BLaER1 (cell line): ENCODE data around the gene MAGEB5.
"Not testable (repeated sequence)": the region's sequence is repeated elsewhere in the genome, so short reads cannot be mapped to it uniquely, and the experiment has no call there.

ENCODE experiments used
- H3K27ac ChIP-seq: shearing (Covaris generic); formaldehyde crosslinking; 2 replicates; pipeline ENCODE4 v1.8.1; 2022
- H3K27me3 ChIP-seq: shearing (Covaris generic); formaldehyde crosslinking; 2 replicates; pipeline ENCODE4 v1.8.1; 2022
- H3K36me3 ChIP-seq: shearing (Covaris generic); formaldehyde crosslinking; 2 replicates; pipeline ENCODE4 v1.8.1; 2022
- H3K4me1 ChIP-seq: shearing (Covaris generic); formaldehyde crosslinking; 2 replicates; pipeline ENCODE4 v1.8.1; 2022
- H3K4me2 ChIP-seq: shearing (Covaris generic); formaldehyde crosslinking; 2 replicates; pipeline ENCODE4 v1.8.1; 2022
- H3K4me3 ChIP-seq: shearing (Covaris generic); formaldehyde crosslinking; 2 replicates; pipeline ENCODE4 v1.8.1; 2022
- H3K9ac ChIP-seq: shearing (Covaris generic); formaldehyde crosslinking; 2 replicates; pipeline ENCODE4 v1.8.1; 2022
- H3K9me3 ChIP-seq: shearing (Covaris generic); formaldehyde crosslinking; 2 replicates; pipeline ENCODE4 v1.8.1; 2022
- H4K20me1 ChIP-seq: shearing (Covaris generic); formaldehyde crosslinking; 2 replicates; pipeline ENCODE4 v1.8.1; 2022
- Cebpa-rat ChIP-seq: shearing (Covaris generic); IDR thresholded peaks from 2 replicates; pipeline ENCODE4 v1.8.1; 2022

The MAGEB5 gene

GRCh38 chrX:26215869-26216268, at the start of gene MAGEB5:
Gene MAGEB5, plus strand, starts transcription at chrX:26216169. Its CDS starts 1,133 bp downstream, at chrX:26217302.
- H3K4me3 ChIP-seq: no peak within 1 kb of the TSS
- no peak for TF ChIP-seq Cebpa-rat
- H3K27ac ChIP-seq: no peak within 1 kb of the TSS
- peaks cover 91% of the 10 kb centered on the region for H3K27me3 ChIP-seq
- H3K4me2 ChIP-seq: no peak within 1 kb of the TSS
- H3K9me3 ChIP-seq: no peaks in the 10 kb centered on the region
- H3K9ac ChIP-seq: no peak within 1 kb of the TSS
- no peaks in the 10 kb centered on the region for H3K36me3 ChIP-seq
- H3K4me1 ChIP-seq: no peaks in the 10 kb centered on the region
- 0 out of 2 replicates have a peak, but pooled peaks cover 9% of the 10 kb centered on the region for H4K20me1 ChIP-seq

DNA sequence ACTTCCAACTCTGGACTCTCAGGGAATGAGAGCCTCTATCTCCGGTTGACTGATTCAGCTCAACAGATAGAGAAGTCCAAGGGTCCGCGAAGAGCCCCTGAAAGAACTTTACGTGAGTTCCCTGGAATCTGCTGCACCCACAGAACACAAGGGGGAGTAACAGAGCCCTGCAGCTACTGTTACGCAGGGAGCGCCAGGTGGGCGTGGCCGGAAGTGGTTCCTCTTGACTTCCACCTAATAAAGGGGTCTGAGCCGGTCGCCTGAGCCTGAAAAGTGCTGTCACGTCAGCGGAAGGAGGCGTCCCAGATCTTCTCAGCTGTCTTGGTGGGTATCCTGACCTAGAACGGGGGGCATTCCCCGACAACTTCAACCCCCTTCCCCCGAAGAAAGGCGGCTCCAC, 23.8 kb upstream of the MAGEB5 start, which contains the start of gene MAGEB6:
Gene MAGEB6 (plus strand): TSS at position 237 of the 400 bp plus-strand sequence. CDS start 1,407 bp downstream, outside the sequence.
- no peak within 1 kb of the TSS for H3K4me3 ChIP-seq
- no peak within 1 kb of the TSS for H3K4me2 ChIP-seq
- H4K20me1 ChIP-seq: no peaks in the 10 kb centered on the region
- no peak within 1 kb of the TSS for H3K9ac ChIP-seq
- no peak for TF ChIP-seq Cebpa-rat
- no peak within 1 kb of the TSS for H3K27ac ChIP-seq
- H3K36me3 ChIP-seq: no peaks in the 10 kb centered on the region
- no peaks in the 10 kb centered on the region for H3K4me1 ChIP-seq
- no peaks in the 10 kb centered on the region for H3K9me3 ChIP-seq
- H3K27me3 ChIP-seq: peaks cover 56% of the 10 kb centered on the region

GRCh38 chrX:26203561-26203960, 12.4 kb upstream of the MAGEB5 start:
- peaks cover 7% of the 10 kb centered on the region; the same call in 1 of the 2 replicates for H3K9me3 ChIP-seq
- no peaks in the 10 kb centered on the region for H3K4me1 ChIP-seq
- H3K36me3 ChIP-seq: no peaks in the 10 kb centered on the region
- H3K27me3 ChIP-seq: peaks cover 79% of the 10 kb centered on the region
- TF ChIP-seq Cebpa-rat: no peak
- H3K9ac ChIP-seq: no peak overlapping the region
- no peak overlapping the region for H3K4me3 ChIP-seq
- no peak overlapping the region for H3K4me2 ChIP-seq
- H3K27ac ChIP-seq: no peak overlapping the region
- H4K20me1 ChIP-seq: no peaks in the 10 kb centered on the region

- not testable (repeated sequence) for H3K4me3 ChIP-seq, H3K4me1 ChIP-seq, H4K20me1 ChIP-seq, H3K4me2 ChIP-seq, H3K9ac ChIP-seq, H3K36me3 ChIP-seq, H3K27ac ChIP-seq, H3K9me3 ChIP-seq
- H3K27me3 ChIP-seq: peaks cover 79% of the 10 kb centered on the region
Observed at GRCh38 chrX:26204717-26205116, 11.3 kb upstream of the MAGEB5 start.

DNA sequence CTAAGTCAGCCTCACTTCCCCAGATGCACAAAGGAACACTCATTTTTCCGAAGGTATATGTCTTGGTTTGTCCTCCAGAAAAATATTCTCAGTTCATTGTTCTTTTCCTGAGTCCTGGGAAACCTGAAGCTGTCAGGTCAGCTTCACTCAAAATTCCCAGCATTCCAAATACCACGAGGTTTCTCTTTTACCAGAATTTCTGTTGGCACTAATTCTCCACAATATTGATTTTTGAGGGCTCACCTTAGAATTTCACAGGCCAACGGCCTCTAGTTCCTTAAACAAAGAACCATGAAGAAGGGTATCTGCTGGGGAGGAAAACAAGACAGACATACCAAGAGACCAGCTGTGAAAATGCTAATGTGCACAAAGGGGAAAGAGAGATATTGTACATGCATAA, 8.0 kb upstream of the MAGEB5 start:
- TF ChIP-seq Cebpa-rat: no peak
- H3K27me3 ChIP-seq: peaks cover 73% of the 10 kb centered on the region
- H3K9ac ChIP-seq: no peak overlapping the region
- no peak overlapping the region for H3K27ac ChIP-seq
- H3K4me2 ChIP-seq: no peak overlapping the region
- H3K9me3 ChIP-seq: peaks cover 7% of the 10 kb centered on the region; the same call in 1 of the 2 replicates
- no peaks in the 10 kb centered on the region for H3K4me1 ChIP-seq
- no peaks in the 10 kb centered on the region for H3K36me3 ChIP-seq
- no peak overlapping the region for H3K4me3 ChIP-seq
- H4K20me1 ChIP-seq: no peaks in the 10 kb centered on the region

DNA sequence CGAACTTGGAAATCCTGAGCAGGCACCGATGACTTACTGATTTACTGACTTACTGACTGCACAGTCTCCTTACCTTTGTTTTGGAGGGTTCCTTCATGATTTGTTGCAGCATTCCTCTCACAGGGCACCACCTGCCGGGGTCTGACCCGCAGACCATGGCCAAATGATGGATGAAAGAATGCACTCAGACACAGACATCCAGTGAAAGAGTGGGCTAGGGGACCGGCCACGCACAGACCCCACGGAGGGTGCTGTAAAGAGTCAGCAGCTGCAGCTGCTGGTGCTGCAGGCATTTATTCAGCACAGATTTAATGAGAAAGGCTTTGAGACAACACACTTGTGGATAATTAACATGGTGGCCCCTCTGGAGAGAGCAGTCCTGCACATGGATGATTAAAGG, 3.4 kb downstream of the MAGEB5 start:
- H3K36me3 ChIP-seq: no peaks in the 10 kb centered on the region
- no peaks in the 10 kb centered on the region for H3K9me3 ChIP-seq
- H3K9ac ChIP-seq: no peak overlapping the region
- 0 out of 2 replicates have a peak, but pooled peaks cover 9% of the 10 kb centered on the region for H4K20me1 ChIP-seq
- H3K27ac ChIP-seq: no peak overlapping the region
- peaks cover 98% of the 10 kb centered on the region for H3K27me3 ChIP-seq
- no peaks in the 10 kb centered on the region for H3K4me1 ChIP-seq
- no peak overlapping the region for H3K4me3 ChIP-seq
- H3K4me2 ChIP-seq: no peak overlapping the region
- no peak for TF ChIP-seq Cebpa-rat

DNA sequence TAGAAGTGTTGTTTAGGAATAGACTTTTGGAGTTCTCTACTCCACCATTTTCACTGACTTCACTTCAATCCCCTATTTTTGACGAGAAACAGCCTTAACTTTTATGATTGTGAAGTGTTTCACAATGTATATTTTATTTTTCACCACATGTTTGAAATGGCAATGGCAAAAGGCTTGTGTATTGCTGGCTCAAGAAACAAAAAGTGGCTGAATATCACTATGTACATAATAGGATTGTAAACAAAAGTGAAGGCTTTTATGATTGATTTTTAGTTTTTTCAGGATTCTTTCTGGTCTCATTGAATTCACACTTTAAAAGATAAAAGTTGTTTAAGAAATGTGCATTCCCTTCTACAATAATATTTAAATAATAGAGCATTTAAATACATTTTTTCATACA, 18.2 kb downstream of the MAGEB5 start:
- TF ChIP-seq Cebpa-rat: no peak
- H3K36me3 ChIP-seq: no peaks in the 10 kb centered on the region

DNA sequence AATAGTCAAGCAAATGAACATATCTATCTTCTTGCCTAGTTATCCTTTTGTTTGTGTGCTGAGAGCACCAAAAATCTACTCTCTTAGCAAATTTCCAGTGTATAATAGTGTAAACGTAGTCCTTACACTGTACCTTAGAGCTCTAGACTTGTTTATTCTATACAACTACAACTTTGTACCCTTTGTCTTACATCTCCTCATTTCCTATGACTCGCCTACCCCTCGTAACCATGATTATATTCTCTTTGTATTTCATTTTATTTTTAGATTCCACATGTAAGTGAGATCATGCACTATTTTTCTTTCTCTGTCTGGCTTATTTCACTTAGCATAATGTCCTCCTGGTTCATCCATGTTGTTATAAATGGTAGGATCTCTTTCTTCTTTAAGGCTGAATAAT, 37.6 kb downstream of the MAGEB5 start:
- Histone ChIP-seq H3K9ac (no peak overlapping the region), H3K27me3 (peaks cover 80% of the 10 kb centered on the region), H3K9me3 (no peaks in the 10 kb centered on the region), H3K4me1 (no peaks in the 10 kb centered on the region), H3K36me3 (no peaks in the 10 kb centered on the region), H3K4me3 (no peak overlapping the region), H3K27ac (no peak overlapping the region), H4K20me1 (peaks cover 5% of the 10 kb centered on the region; the same call in 1 of the 2 replicates), H3K4me2 (no peak overlapping the region)
- TF ChIP-seq Cebpa-rat: no peak

More for the DNA sequence above, 18.2 kb downstream of the MAGEB5 start:
- Histone ChIP-seq H3K4me1 (no peaks in the 10 kb centered on the region), H3K9ac (no peak overlapping the region), H3K9me3 (peaks cover 11% of the 10 kb centered on the region), H3K27me3 (peaks cover 67% of the 10 kb centered on the region), H3K4me2 (no peak overlapping the region), H3K4me3 (no peak overlapping the region), H4K20me1 (peaks cover 11% of the 10 kb centered on the region; the same call in 1 of the 2 replicates), H3K27ac (no peak overlapping the region)

- H3K27ac ChIP-seq: no peak overlapping the region
- H3K4me3 ChIP-seq: no peak overlapping the region
- H3K36me3 ChIP-seq: no peaks in the 10 kb centered on the region
- peaks cover 5% of the 10 kb centered on the region; the same call in 1 of the 2 replicates for H4K20me1 ChIP-seq
- H3K4me1 ChIP-seq: no peaks in the 10 kb centered on the region
- no peaks in the 10 kb centered on the region for H3K9me3 ChIP-seq
- H3K9ac ChIP-seq: no peak overlapping the region
- TF ChIP-seq Cebpa-rat: no peak
- H3K27me3 ChIP-seq: peaks cover 81% of the 10 kb centered on the region
- H3K4me2 ChIP-seq: no peak overlapping the region
Observed at GRCh38 chrX:26254436-26254835, 38.5 kb downstream of the MAGEB5 start.

GRCh38 chrX:26262121-26262523, 46.2 kb downstream of the MAGEB5 start:
- Histone ChIP-seq H3K27me3 (peaks cover 85% of the 10 kb centered on the region), H3K36me3 (no peaks in the 10 kb centered on the region), H3K4me3 (no peak overlapping the region), H3K9me3 (no peaks in the 10 kb centered on the region), H3K9ac (no peak overlapping the region), H3K4me1 (no peaks in the 10 kb centered on the region), H4K20me1 (no peaks in the 10 kb centered on the region), H3K4me2 (no peak overlapping the region), H3K27ac (no peak overlapping the region)
- TF ChIP-seq Cebpa-rat: no peak
